Gastroesophageal sphincter (tissue), 3 donors: Measurements from ENCODE around the gene COX5A.

Source experiments
- EP300 ChIP-seq: sonication (generic); formaldehyde crosslinking; IDR thresholded peaks from one replicate; pipeline ENCODE4 v1.6.1; 2017; ENCODE audit warnings: antibody characterized with exemption, mild to moderate bottlenecking
- POLR2A ChIP-seq, 2 donors: fragments of 450-650 bp; IDR thresholded peaks; one replicate each; pipeline ENCODE4 v1.6.1; 2017; ENCODE audit warnings: antibody characterized with exemption in 2 of 2, mild to moderate bottlenecking in 2 of 2, moderate library complexity in 1 of 2
- POLR2AphosphoS5 ChIP-seq: sonication (generic); formaldehyde crosslinking; IDR thresholded peaks from one replicate; pipeline ENCODE4 v1.6.1; 2017; ENCODE audit warnings: antibody characterized with exemption
- TF ChIP-seq, protein P1 (sequence below), 4 experiments: fragments of 200-600 bp in 2 of 4; fragments of 450-650 bp in 2 of 4; sonication (generic) in 1 of 4; IDR thresholded peaks; one replicate each; pipeline ENCODE4 v1.5.1; 2017 to 2019; ENCODE audit warnings: antibody characterized with exemption in 4 of 4, mild to moderate bottlenecking in 2 of 4, moderate library complexity in 2 of 4

DNA sequence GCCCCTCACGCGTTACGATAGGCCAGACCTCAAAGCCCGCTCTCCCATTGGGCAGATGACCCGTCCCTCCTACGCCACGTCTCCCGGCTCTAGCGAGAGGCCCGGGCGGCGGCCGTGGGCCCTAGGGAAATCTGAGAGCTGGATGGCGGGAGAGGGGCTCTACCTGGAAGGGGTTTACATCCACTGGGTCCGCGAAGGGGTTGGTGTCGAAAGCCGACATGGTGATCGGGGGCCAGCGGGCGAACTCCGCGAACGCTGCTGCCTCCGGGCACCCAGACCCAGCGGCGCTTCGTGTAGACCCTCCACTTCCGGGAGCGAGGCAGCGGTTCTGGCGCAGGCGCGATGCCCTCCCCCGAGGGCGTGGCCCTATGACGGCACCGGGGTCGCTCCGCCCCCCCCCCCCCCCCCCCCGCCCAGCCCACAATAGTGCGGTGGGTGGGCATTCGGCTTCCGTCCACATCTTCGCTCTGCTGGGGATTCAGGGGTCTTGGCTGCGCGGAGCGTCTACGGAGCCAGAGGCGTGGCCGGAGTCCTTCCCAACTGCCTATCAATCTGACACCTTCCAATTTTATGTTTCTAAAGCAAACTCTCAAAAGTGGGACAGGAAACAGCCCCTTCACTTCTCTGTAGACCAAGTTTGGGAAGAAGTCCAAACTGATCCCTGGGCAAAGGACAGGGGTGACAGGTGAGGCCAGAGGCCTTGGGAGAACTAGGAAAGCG is 64.7 kb downstream of the COX5A start, which contains the start of gene SCAMP2:
- TF ChIP-seq, protein P1, sequence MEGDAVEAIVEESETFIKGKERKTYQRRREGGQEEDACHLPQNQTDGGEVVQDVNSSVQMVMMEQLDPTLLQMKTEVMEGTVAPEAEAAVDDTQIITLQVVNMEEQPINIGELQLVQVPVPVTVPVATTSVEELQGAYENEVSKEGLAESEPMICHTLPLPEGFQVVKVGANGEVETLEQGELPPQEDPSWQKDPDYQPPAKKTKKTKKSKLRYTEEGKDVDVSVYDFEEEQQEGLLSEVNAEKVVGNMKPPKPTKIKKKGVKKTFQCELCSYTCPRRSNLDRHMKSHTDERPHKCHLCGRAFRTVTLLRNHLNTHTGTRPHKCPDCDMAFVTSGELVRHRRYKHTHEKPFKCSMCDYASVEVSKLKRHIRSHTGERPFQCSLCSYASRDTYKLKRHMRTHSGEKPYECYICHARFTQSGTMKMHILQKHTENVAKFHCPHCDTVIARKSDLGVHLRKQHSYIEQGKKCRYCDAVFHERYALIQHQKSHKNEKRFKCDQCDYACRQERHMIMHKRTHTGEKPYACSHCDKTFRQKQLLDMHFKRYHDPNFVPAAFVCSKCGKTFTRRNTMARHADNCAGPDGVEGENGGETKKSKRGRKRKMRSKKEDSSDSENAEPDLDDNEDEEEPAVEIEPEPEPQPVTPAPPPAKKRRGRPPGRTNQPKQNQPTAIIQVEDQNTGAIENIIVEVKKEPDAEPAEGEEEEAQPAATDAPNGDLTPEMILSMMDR (IDR thresholded peaks at IDR 0.05) = no peak
- TF ChIP-seq POLR2A (IDR thresholded peaks at IDR 0.05) = peak; percentile 57 to 79
- peak; percentile 80 for TF ChIP-seq POLR2AphosphoS5
- no peak for TF ChIP-seq EP300
